Erythroblast (primary cell): Measurements from ENCODE around the gene CYP26A1.
A peak's percentile ranks its signal among the peaks of the same experiment; 100 is the strongest.

Source experiments
- DNase-seq, 2 experiments: peaks; one replicate each; lab custom pipeline; 2025; lab: John Stamatoyannopoulos, UW
- GATA1 ChIP-seq: IDR thresholded peaks from 2 replicates; pipeline ENCODE4 v1.6.1; 2011; ENCODE audit warnings: low read depth, mild to moderate bottlenecking, control low read depth, low read length, moderate library complexity
- POLR2A ChIP-seq: IDR thresholded peaks from 2 replicates; pipeline ENCODE4 v1.6.1; 2011; ENCODE audit warnings: mild to moderate bottlenecking, low read length

CYP26A1 gene

GRCh38 chr10:93073539-93074146, at the start of gene CYP26A1:
Gene CYP26A1 (plus strand): TSS chr10:93073893. CDS start chr10:93073935, 42 bp downstream.
- TF ChIP-seq POLR2A (no peak), GATA1 (no peak)
- DNase-seq, result peak; percentile 30 to 32

DNA sequence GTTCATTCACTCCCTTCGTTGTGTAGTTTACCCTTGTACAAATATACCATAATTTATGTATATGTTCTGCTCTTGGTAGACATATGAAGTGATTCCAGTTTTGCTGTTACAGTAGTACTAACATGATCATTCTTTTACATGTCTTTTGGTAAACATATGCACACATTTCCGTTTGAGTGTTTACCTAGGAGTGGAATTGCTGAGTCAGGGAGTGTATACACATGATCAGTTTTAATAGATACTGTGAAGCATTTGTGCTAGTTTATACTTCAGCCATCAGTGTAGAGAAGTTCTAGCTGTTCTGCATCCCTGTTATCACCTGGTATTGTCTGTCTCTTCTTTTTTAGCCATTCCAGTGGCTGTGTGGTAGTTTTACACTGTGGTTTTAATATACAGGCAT, 47.6 kb upstream of the CYP26A1 start:
- TF ChIP-seq GATA1 (no peak), POLR2A (no peak)
- peak in 1 of 2 experiments; percentile 26 for DNase-seq

GRCh38 chr10:93027508-93027907, 46.2 kb upstream of the CYP26A1 start:
- TF ChIP-seq POLR2A, result no peak
- TF ChIP-seq GATA1, result no peak
- DNase-seq, result no peak

DNA sequence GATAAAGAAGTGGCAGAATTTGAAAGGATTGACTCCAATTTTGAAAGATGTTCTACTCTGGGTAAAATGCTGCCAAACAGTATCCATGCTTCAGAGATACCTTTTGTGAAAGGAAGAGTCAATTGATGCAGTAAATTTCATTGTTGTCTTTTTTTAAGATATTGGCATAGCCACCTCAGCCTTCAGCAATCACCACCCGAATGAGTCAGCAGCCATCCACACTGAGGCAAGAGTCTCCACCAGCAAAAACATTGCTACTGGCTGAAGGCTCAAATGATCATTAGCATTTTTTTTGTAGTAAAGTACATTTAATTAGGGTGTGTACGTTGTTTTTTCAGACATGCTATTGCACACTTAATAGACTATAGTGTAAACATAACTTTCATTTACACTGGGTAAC, 44.8 kb upstream of the CYP26A1 start:
- peak; percentile 59 to 80 for DNase-seq
- TF ChIP-seq POLR2A (no peak), GATA1 (no peak)

DNA sequence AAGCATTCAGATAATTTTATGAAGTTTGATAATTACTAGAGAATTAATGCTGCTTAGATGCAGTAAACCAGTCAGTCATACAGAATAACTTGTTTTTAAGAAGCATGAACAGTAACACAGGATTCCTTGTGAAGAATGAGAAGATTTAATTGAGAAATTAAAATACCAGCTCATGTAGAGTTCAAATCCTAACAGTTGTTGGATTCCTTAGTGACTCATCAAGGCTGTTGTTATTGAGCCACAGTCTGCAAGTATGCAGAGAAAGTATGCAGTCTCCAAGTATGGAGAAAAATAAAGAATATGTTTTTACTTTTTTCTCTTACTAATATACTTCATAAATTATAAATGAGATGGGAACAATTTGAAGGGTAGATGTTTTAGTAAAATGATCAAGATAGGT, 43.3 kb upstream of the CYP26A1 start:
- peak in 1 of 2 experiments; percentile 23 for DNase-seq
- TF ChIP-seq GATA1, result no peak
- no peak for TF ChIP-seq POLR2A

GRCh38 chr10:93032105-93032808, 41.4 kb upstream of the CYP26A1 start:
- TF ChIP-seq GATA1 (no peak), POLR2A (no peak)
- no peak for DNase-seq

- no peak for TF ChIP-seq POLR2A
- TF ChIP-seq GATA1, result no peak
- no peak for DNase-seq
Measured at GRCh38 chr10:93032809-93033137, 40.9 kb upstream of the CYP26A1 start.

GRCh38 chr10:93034426-93034825, 39.3 kb upstream of the CYP26A1 start:
- DNase-seq, result no peak
- no peak for TF ChIP-seq GATA1
- TF ChIP-seq POLR2A, result no peak

DNA sequence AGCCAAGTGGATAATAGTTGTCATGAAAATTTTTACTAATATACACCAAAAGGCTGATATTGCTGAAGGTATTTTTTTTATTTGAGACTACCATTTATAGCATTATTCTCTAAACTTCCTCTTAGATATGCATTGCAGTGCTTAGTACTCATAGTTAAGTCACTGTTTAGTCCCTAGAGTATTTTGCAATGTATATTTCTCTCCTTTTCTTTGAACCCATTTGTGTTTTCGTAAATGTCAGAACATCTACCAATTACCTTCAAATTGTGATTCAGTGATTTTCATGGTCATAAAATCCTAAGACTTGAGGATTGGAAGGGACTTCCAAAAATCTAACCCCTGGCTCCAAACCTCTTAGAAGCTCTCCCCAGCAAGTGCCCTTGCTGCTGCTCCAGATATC, 34.6 kb upstream of the CYP26A1 start:
- no peak for DNase-seq
- TF ChIP-seq GATA1 (no peak), POLR2A (no peak)

DNA sequence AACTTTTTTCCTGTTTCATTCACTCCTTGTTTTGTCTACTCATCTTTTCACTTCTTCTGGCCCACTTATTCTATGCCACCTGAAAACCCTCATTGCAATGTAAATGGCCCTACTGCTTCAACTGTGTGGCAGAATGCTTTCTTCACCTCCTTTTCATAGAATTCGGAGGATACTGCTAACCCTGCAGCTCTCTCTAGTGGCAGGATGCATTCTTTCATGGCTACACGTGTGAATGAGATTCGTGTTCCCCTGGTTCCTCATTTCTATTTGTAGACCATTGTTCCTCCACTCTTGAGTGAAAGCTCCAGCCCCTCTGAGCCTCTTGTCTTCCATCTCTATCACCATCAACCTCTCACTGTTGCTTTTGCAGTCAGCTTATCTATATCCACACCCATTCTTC, 34.0 kb upstream of the CYP26A1 start:
- TF ChIP-seq GATA1 (no peak), POLR2A (no peak)
- DNase-seq, result peak; percentile 45 to 72

DNA sequence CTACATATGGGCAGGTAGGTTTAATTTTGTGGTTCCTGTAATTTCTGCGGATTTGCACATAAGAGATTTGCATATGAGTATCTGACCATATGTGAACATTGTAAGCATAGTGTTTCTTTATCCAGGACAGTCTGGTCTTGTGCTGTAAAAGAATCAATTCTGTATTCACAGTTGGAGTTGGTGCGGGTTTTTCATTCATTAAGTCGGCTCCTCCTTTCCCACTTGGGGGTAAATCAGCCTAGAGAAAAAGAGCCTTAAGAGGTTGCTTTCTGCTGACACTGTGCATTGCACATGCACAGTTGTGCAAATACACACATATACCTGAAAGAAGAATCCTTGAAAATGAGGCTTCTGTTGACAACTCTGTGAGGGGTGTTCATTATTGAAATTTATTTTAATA, 19.2 kb upstream of the CYP26A1 start:
- TF ChIP-seq GATA1, result no peak
- no peak for TF ChIP-seq POLR2A
- DNase-seq, result no peak

DNA sequence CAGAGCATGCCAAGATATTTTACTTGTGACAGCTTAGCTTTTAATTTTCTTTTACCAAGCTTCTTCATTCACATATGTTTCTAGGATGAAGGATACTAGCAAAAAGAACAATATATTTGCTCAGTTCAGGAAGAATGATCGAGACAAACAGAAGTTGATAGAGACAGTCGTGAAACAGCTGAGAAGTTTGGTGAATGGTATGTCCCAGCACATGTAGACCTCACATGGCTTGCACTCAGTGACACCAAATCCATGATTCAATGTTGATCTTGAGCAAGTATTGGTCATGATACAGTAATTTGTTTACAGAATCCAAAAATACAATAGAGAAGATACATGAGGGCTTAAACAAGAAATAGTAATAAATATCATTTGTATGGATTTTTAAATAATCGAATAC, 15.6 kb upstream of the CYP26A1 start:
- DNase-seq, result no peak

GRCh38 chr10:93059975-93060886, 13.5 kb upstream of the CYP26A1 start, which contains the start of gene CYP26C1:
Gene CYP26C1 (plus strand): TSS chr10:93060798. CDS start chr10:93061264, 466 bp downstream.
- no peak for DNase-seq
- no peak for TF ChIP-seq GATA1
- TF ChIP-seq POLR2A, result no peak

More for the DNA sequence above, 15.6 kb upstream of the CYP26A1 start:
- no peak for TF ChIP-seq GATA1
- no peak for TF ChIP-seq POLR2A

DNA sequence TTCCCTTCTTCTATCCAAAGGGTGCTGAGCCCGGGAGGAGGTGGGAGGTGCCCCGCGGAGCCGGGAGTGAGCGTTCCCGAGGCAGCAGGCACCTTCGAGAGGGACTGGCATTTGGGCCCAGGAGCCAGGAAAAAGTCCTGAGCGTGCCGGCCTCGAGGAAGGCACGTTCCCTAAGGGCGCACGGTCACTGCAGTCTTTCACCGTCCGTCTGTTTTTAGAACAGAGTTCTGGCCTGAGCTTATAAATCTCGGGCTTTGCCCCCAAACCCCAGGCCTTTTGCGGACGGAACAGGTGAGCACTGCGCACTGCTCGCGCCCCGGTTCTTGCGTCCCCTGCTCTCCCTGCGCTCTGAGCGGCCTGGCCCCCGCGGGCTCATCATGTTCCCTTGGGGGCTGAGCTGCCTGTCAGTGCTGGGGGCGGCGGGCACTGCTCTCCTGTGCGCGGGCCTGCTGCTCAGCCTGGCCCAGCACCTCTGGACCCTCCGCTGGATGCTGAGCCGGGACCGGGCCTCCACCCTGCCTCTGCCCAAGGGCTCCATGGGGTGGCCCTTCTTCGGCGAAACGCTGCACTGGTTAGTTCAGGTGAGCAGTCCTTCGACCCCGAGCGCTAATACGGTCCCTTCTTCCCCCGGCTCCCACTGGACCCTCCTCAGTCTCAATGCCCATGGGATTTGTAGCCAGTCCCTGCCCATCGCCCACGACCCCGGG, 12.7 kb upstream of the CYP26A1 start:
- DNase-seq, result no peak
- TF ChIP-seq POLR2A (no peak), GATA1 (no peak)
